Breast epithelium (tissue), 3 donors: ENCODE measurements around the gene TM7SF2.

Experiments
- CTCF ChIP-seq, 3 donors: fragments of 450-650 bp; IDR thresholded peaks; one replicate each; pipeline ENCODE4 v1.5.1; 2016 to 2017; ENCODE audit warnings: antibody characterized with exemption in 3 of 3, mild to moderate bottlenecking in 3 of 3, moderate library complexity in 3 of 3
- POLR2A ChIP-seq: fragments of 450-650 bp; IDR thresholded peaks from one replicate; pipeline ENCODE4 v1.6.1; 2016; ENCODE audit warnings: antibody characterized with exemption, mild to moderate bottlenecking, moderate library complexity
- POLR2AphosphoS5 ChIP-seq, 3 donors: sonication (generic); formaldehyde crosslinking; IDR thresholded peaks; one replicate each; pipeline ENCODE4 v1.6.1; 2017; ENCODE audit warnings: antibody characterized with exemption in 3 of 3

DNA sequence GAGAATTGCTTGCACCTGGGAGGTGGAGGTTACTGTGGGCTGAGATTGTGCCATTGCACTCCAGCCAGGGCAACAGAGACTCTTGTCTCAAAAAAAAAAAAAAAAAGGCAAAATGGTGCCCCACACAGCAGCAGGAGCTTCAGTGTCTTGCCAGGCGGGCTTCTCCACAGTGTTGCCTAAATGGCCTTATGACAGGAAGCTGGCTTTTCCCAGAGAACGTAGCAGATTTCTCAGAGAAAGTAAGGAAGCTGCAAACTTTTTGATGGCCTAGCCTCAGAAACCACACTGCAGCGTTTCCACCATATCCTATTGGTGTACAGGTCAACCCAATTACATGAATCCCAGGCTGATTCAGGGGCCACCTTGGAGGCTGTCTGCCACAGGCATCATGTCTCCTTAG is 45.7 kb downstream of the TM7SF2 start:
- no peak for TF ChIP-seq CTCF (IDR thresholded peaks at IDR 0.05)
- no peak for TF ChIP-seq POLR2AphosphoS5 (IDR thresholded peaks at IDR 0.05)
- no peak for TF ChIP-seq POLR2A
